MCF 10A (cell line): ENCODE measurements around the gene CCDC60. TPM values are rescaled to one million over a fixed set of nuclear protein-coding genes. Genes with fewer than 3 reads are reported as not detected.

Experiments used
- BruUV-seq: library from RNA; stranded (reverse); fragments of 400-500 nt; replicated peaks from 2 replicates; lab custom pipeline; 2021; lab: Mats Ljungman, UMichigan
- CTCF ChIA-PET: fragments of 300-600 bp; sonication (Branson Sonifier 250); formaldehyde crosslinking; extraction: SDS; loops from one replicate; lab custom pipeline; 2021; ENCODE audit warnings: antibody characterized with exemption, inconsistent platforms; lab: Yijun Ruan, JAX
- POLR2A ChIA-PET: fragments of 300-600, 350-650 bp; sonication (Branson Sonifier 250); formaldehyde crosslinking; extraction: SDS; loops from one replicate; lab custom pipeline; 2020; ENCODE audit warnings: antibody characterized with exemption, inconsistent platforms; lab: Yijun Ruan, JAX
- DNase-seq: peaks from one replicate; pipeline ENCODE4 v3.0.0-alpha.2; 2018; ENCODE audit not compliant: unreplicated experiment
- H3K27ac Mint-ChIP-seq: one replicate; pipeline ENCODE4 v1.8.0; 2022; ENCODE audit warnings: mild to moderate bottlenecking, low read depth, mixed read lengths; ENCODE audit not compliant: unreplicated experiment
- H3K27me3 Mint-ChIP-seq: one replicate; pipeline ENCODE4 v1.8.0; 2022; ENCODE audit warnings: mixed read lengths; ENCODE audit not compliant: insufficient read depth, unreplicated experiment
- H3K36me3 Mint-ChIP-seq: one replicate; pipeline ENCODE4 v1.8.0; 2022; ENCODE audit warnings: mild to moderate bottlenecking, moderate library complexity, mixed read lengths; ENCODE audit not compliant: insufficient read depth, unreplicated experiment
- H3K4me1 Mint-ChIP-seq: one replicate; pipeline ENCODE4 v1.8.0; 2022; ENCODE audit warnings: mixed read lengths; ENCODE audit not compliant: insufficient read depth, unreplicated experiment
- H3K4me3 Mint-ChIP-seq: one replicate; pipeline ENCODE4 v1.8.0; 2022; ENCODE audit warnings: mild to moderate bottlenecking, moderate library complexity, mixed read lengths; ENCODE audit not compliant: unreplicated experiment
- H3K9me3 Mint-ChIP-seq: one replicate; pipeline ENCODE4 v1.8.0; 2022; ENCODE audit warnings: mixed read lengths; ENCODE audit not compliant: unreplicated experiment
- intact Hi-C: fragments of 100-400 bp; cut with micrococcal nuclease; formaldehyde crosslinking; loops from 2 replicates; pipeline ENCODE4 v1.14.1; 2022
- total RNA-seq: library from RNA; stranded (reverse); gene quantifications from 2 replicates; pipeline ENCODE4 v1.2.3, GENCODE V29; 2022
- TF ChIP-seq, protein P1 (sequence below): fragments of 200-600 bp; IDR thresholded peaks from one replicate; pipeline ENCODE4 v1.8.0; 2022; ENCODE audit warnings: antibody characterized with exemption, mild to moderate bottlenecking; ENCODE audit not compliant: unreplicated experiment

Gene CCDC60
- total RNA-seq, 1 experiment from 2014 or later = not detected

- CTCF ChIA-PET = interaction anchor here (0.6 kb wide), 1 partner anchor 1652 kb away, joined by 3 read pairs; no protein-coding TSS in a partner anchor
- no peak overlapping the region for H3K27ac Mint-ChIP-seq
- H3K4me1 Mint-ChIP-seq = no peaks in the 10 kb centered on the region
- H3K4me3 Mint-ChIP-seq = no peak overlapping the region
- TF ChIP-seq, protein P1, sequence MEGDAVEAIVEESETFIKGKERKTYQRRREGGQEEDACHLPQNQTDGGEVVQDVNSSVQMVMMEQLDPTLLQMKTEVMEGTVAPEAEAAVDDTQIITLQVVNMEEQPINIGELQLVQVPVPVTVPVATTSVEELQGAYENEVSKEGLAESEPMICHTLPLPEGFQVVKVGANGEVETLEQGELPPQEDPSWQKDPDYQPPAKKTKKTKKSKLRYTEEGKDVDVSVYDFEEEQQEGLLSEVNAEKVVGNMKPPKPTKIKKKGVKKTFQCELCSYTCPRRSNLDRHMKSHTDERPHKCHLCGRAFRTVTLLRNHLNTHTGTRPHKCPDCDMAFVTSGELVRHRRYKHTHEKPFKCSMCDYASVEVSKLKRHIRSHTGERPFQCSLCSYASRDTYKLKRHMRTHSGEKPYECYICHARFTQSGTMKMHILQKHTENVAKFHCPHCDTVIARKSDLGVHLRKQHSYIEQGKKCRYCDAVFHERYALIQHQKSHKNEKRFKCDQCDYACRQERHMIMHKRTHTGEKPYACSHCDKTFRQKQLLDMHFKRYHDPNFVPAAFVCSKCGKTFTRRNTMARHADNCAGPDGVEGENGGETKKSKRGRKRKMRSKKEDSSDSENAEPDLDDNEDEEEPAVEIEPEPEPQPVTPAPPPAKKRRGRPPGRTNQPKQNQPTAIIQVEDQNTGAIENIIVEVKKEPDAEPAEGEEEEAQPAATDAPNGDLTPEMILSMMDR = no peak
- intact Hi-C loops = no loop called here
- POLR2A ChIA-PET = no interaction called here
- H3K9me3 Mint-ChIP-seq = no peaks in the 10 kb centered on the region
- no peaks in the 10 kb centered on the region for H3K36me3 Mint-ChIP-seq
- no TSS peak for BruUV-seq
- H3K27me3 Mint-ChIP-seq = no peaks in the 10 kb centered on the region
- DNase-seq = no peak
Measured at GRCh38 chr12:119570771-119571170, 236.2 kb downstream of the CCDC60 start.

- no peaks in the 10 kb centered on the region for H3K36me3 Mint-ChIP-seq
- POLR2A ChIA-PET = no interaction called here
- BruUV-seq = no TSS peak
- DNase-seq = no peak
- H3K4me3 Mint-ChIP-seq = no peak overlapping the region
- CTCF ChIA-PET = no interaction called here
- H3K27ac Mint-ChIP-seq = no peak overlapping the region
- intact Hi-C loops = no loop called here
- H3K4me1 Mint-ChIP-seq = no peaks in the 10 kb centered on the region
- TF ChIP-seq, protein P1 = no peak
- H3K27me3 Mint-ChIP-seq = no peaks in the 10 kb centered on the region
- no peaks in the 10 kb centered on the region for H3K9me3 Mint-ChIP-seq
Measured at GRCh38 chr12:119573086-119573485, 238.6 kb downstream of the CCDC60 start.

DNA sequence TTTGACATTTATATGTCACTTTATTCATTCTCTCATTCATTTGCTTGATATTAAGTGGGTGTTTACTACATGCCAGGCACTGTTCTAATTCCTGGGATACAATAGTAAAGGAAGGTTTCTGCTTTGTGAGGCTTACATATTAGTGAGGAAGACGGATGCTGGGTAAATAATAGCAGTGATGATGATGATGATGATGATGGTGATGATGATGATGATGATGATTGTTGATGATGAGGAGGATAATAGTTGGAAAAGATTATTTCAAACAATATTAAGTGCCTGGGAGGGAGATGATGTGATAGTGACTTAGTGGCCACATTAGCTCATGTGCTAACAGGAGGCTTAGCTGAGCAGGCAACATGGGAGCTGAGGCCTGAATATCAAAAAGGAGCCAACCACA is 239.7 kb downstream of the CCDC60 start:
- Mint-ChIP-seq H3K4me1 (no peaks in the 10 kb centered on the region), H3K27ac (no peak overlapping the region), H3K36me3 (no peaks in the 10 kb centered on the region), H3K9me3 (no peaks in the 10 kb centered on the region), H3K27me3 (no peaks in the 10 kb centered on the region), H3K4me3 (no peak overlapping the region)
- intact Hi-C loops = no loop called here
- DNase-seq = no peak
- TF ChIP-seq, protein P1 = no peak
- BruUV-seq = no TSS peak
- CTCF ChIA-PET = no interaction called here
- POLR2A ChIA-PET = no interaction called here

DNA sequence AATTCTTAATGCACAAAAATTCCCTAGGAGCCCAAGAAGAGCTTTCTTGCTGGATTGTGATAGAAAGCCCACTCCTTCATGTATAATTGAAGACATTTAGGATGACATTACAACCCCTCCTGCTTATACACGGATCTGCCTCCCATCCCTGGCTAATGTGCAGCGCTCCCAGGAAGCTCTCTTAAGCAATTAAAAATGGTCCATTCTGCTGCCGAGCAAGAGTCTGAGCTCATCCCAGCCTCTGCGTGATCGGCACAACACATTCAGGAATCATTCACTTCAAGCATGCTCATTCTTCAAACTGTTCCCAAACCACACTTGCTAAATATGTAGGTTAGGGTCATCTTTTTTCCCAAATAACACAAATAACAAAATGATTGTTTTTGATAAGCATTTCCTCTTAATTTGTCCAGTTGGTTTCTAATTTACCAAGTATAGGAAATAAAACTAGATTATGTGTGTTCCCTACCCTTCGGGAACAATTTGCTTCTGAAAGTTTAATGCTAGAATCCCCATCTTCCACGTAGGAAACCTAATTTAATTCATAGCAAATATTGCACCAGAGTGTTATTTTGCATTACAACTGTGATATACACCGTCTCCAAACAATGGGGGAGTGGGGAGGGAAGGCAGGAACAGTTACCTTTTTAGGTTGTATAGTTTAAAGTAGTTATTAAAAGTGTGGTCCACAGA is 241.7 kb downstream of the CCDC60 start:
- TF ChIP-seq, protein P1 = no peak
- Mint-ChIP-seq H3K4me1 (no peaks in the 10 kb centered on the region), H3K27ac (no peak overlapping the region), H3K4me3 (no peak overlapping the region), H3K36me3 (no peaks in the 10 kb centered on the region), H3K27me3 (no peaks in the 10 kb centered on the region), H3K9me3 (no peaks in the 10 kb centered on the region)
- ChIA-PET CTCF (interaction anchor here (1.2 kb wide), 1 partner anchor 31 kb away, joined by 3 read pairs; no protein-coding TSS in a partner anchor), POLR2A (no interaction called here)
- no peak for DNase-seq
- BruUV-seq = no TSS peak
- intact Hi-C loops = no loop called here
